ENCODE results near the gene BDKRB1. TPM values are rescaled to one million over a fixed set of nuclear protein-coding genes. Genes with fewer than 3 reads are reported as not detected.

The BDKRB1 gene
- total and polyA plus RNA-seq, 10 of the 15 experiments (the other 5 are each of a cell fraction or from before 2014, with no cell fraction given) = 0.21 TPM; not detected in 9

DNA sequence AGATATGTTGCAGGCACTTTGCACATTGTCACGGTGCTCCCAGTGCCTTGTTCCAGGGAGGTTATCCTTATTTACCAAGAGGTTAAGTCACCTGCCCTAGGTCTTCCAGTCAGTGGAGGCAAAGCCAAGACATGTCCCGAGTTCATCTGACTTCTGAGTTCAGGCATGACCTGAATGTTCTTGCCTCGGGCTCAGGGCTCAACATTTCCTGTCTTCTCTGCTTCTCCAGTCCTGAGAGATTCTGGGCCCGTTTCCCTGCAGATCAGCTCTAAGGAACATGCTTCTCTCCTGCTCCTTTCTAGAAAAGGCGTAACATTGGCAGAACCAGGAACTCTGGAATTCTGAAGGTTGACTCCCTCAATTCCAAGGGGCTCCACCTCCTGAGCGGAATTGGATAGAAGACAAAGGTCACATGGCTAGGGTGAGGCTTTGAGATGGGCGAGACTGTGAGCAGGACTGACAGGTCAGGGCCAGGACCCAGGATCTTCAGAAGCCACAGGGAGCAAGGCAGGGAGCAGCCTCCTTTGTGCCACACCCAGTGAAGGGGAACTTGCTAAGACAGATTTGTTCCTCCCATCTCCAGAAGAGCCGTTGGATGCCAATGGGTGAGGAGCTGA lies 31.4 kb upstream of the BDKRB1 start:
- Histone ChIP-seq H3K36me3 (ENCODE audit: control insufficient read depth in 2 of 2, insufficient read depth in 2 of 2, low read length in 1 of 2) (no peaks in the 10 kb centered on the region), H3K9me3 (replicated peaks; ENCODE audit: control insufficient read depth, insufficient read depth, low read length) (no peaks in the 10 kb centered on the region; the same call in 2 of the 3 replicates), H4K20me1 (ENCODE audit: control insufficient read depth, insufficient read depth) (no peaks in the 10 kb centered on the region), H3K4me1 (ENCODE audit: control insufficient read depth, insufficient read depth, low read length) (no peaks in the 10 kb centered on the region; the same call in 1 of the 2 replicates), H2AFZ (ENCODE audit: control insufficient read depth, low read depth, low read length) (no peak overlapping the region), H3K4me3 (no peak overlapping the region), H3K27ac (ENCODE audit: control insufficient read depth, insufficient read depth) (no peak overlapping the region), H3K79me2 (ENCODE audit: control insufficient read depth, insufficient read depth, low read length) (no peaks in the 10 kb centered on the region), H3K27me3 (replicated peaks in 1 of 2; ENCODE audit: control insufficient read depth in 2 of 2, insufficient read depth in 2 of 2, low read length in 1 of 2) (no peaks in the 10 kb centered on the region; a peak in 1 of 4 replicates), H3K4me2 (ENCODE audit: control insufficient read depth, insufficient read depth) (no peak overlapping the region), H3K9ac (ENCODE audit: control insufficient read depth, insufficient read depth, low read length) (no peak overlapping the region)
- POLR2A ChIA-PET = no interaction called here
- CTCF ChIA-PET = no interaction called here
- RAD21 ChIA-PET (ENCODE audit: unreplicated experiment) = no interaction called here
- FAIRE-seq = no peak
- no peak for DNase-seq (ENCODE audit: low read depth, low spot score)
- in situ Hi-C loops (cut with MboI) = no loop called here
- SMC1A ChIA-PET (ENCODE audit: uncharacterized antibody, unreplicated experiment) = no interaction called here
- BruUV-seq (replicated peaks) = no TSS peak
- 14% methylated on average over 8 of the region's 8 CpGs for WGBS (ENCODE audit: insufficient coverage, insufficient replicate concordance, low lambda C conversion rate, missing lambda C conversion rate)
- no peak for ATAC-seq
- intact Hi-C loops (cut with micrococcal nuclease; ENCODE audit: unreplicated experiment) = no loop called here
- TF ChIP-seq IRF4 (IDR thresholded peaks at IDR 0.05; ENCODE audit: low read depth, low read length) (no peak), WRNIP1 (IDR thresholded peaks at IDR 0.05; ENCODE audit: borderline replicate concordance, low read depth, low read length) (no peak), POLR2A (IDR thresholded peaks at IDR 0.05; ENCODE audit: low read depth, low read length) (no peak), STAT3 (IDR thresholded peaks at IDR 0.05; ENCODE audit: low read depth, low read length) (no peak), PAX5 (IDR thresholded peaks at IDR 0.05; ENCODE audit: borderline replicate concordance, low read depth, low read length) (no peak), POLR2AphosphoS2 (IDR thresholded peaks at IDR 0.05; ENCODE audit: low read depth, low read length) (no peak), FOS (IDR thresholded peaks at IDR 0.05; ENCODE audit: borderline replicate concordance, extremely low read depth, insufficient read length) (no peak), SIN3A (IDR thresholded peaks at IDR 0.05; ENCODE audit: low read depth, low read length) (no peak), EED (IDR thresholded peaks at IDR 0.05; ENCODE audit: low read depth) (no peak)
- TF ChIP-seq, protein P1, sequence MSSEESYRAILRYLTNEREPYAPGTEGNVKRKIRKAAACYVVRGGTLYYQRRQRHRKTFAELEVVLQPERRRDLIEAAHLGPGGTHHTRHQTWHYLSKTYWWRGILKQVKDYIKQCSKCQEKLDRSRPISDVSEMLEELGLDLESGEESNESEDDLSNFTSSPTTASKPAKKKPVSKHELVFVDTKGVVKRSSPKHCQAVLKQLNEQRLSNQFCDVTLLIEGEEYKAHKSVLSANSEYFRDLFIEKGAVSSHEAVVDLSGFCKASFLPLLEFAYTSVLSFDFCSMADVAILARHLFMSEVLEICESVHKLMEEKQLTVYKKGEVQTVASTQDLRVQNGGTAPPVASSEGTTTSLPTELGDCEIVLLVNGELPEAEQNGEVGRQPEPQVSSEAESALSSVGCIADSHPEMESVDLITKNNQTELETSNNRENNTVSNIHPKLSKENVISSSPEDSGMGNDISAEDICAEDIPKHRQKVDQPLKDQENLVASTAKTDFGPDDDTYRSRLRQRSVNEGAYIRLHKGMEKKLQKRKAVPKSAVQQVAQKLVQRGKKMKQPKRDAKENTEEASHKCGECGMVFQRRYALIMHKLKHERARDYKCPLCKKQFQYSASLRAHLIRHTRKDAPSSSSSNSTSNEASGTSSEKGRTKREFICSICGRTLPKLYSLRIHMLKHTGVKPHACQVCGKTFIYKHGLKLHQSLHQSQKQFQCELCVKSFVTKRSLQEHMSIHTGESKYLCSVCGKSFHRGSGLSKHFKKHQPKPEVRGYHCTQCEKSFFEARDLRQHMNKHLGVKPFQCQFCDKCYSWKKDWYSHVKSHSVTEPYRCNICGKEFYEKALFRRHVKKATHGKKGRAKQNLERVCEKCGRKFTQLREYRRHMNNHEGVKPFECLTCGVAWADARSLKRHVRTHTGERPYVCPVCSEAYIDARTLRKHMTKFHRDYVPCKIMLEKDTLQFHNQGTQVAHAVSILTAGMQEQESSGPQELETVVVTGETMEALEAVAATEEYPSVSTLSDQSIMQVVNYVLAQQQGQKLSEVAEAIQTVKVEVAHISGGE (CRISPR knock-in tag; IDR thresholded peaks at IDR 0.05) = no peak
- TF ChIP-seq, protein P2, sequence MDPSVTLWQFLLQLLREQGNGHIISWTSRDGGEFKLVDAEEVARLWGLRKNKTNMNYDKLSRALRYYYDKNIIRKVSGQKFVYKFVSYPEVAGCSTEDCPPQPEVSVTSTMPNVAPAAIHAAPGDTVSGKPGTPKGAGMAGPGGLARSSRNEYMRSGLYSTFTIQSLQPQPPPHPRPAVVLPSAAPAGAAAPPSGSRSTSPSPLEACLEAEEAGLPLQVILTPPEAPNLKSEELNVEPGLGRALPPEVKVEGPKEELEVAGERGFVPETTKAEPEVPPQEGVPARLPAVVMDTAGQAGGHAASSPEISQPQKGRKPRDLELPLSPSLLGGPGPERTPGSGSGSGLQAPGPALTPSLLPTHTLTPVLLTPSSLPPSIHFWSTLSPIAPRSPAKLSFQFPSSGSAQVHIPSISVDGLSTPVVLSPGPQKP (IDR thresholded peaks at IDR 0.05; ENCODE audit: low read depth, low read length) = no peak
- TF ChIP-seq, protein P3, sequence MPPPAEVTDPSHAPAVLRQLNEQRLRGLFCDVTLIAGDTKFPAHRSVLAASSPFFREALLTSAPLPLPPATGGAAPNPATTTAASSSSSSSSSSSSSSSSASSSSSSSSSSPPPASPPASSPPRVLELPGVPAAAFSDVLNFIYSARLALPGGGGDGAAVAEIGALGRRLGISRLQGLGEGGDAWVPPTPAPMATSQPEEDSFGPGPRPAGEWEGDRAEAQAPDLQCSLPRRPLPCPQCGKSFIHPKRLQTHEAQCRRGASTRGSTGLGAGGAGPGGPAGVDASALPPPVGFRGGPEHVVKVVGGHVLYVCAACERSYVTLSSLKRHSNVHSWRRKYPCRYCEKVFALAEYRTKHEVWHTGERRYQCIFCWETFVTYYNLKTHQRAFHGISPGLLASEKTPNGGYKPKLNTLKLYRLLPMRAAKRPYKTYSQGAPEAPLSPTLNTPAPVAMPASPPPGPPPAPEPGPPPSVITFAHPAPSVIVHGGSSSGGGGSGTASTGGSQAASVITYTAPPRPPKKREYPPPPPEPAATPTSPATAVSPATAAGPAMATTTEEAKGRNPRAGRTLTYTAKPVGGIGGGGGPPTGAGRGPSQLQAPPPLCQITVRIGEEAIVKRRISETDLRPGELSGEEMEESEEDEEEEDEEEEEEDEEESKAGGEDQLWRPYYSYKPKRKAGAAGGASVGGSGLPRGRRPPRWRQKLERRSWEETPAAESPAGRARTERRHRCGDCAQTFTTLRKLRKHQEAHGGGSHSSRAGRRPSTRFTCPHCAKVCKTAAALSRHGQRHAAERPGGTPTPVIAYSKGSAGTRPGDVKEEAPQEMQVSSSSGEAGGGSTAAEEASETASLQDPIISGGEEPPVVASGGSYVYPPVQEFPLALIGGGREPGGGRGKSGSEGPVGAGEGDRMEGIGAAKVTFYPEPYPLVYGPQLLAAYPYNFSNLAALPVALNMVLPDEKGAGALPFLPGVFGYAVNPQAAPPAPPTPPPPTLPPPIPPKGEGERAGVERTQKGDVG (CRISPR knock-in tag; IDR thresholded peaks at IDR 0.05) = no peak
- TF ChIP-seq, protein P4, sequence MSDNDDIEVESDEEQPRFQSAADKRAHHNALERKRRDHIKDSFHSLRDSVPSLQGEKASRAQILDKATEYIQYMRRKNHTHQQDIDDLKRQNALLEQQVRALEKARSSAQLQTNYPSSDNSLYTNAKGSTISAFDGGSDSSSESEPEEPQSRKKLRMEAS (IDR thresholded peaks at IDR 0.05; ENCODE audit: low read depth, low read length) = no peak
